Neural progenitor cell (in vitro differentiated cells): Measurements from ENCODE around the gene MEGF10.

ENCODE experiments used
- CTCF ChIP-seq: fragments of 200-600 bp; sonication (generic); IDR thresholded peaks from 2 replicates; pipeline ENCODE4 v1.5.1; 2017; ENCODE audit warnings: antibody characterized with exemption, mild to moderate bottlenecking
- EZH2 ChIP-seq: fragments of 200-600 bp; sonication (generic); IDR thresholded peaks from 2 replicates; pipeline ENCODE4 v1.6.1; 2017; ENCODE audit warnings: antibody characterized with exemption, mild to moderate bottlenecking, moderate library complexity
- EZH2phosphoT487 ChIP-seq: fragments of 200-600 bp; sonication (generic); IDR thresholded peaks from 2 replicates; pipeline ENCODE4 v1.6.1; 2017; ENCODE audit warnings: antibody characterized with exemption

- TF ChIP-seq CTCF (no peak), EZH2phosphoT487 (no peak), EZH2 (no peak)
These were observed 136.1 kb downstream of the MEGF10 start for GRCh38 chr5:127426661-127427060.
